GM19099 (cell line): Measurements from ENCODE around the gene FAM193A.

Source experiments
- POLR2A ChIP-seq: IDR thresholded peaks from 3 replicates; pipeline ENCODE4 v1.6.1; 2011; ENCODE audit warnings: low read depth; ENCODE audit not compliant: insufficient read length; ENCODE audit errors: extremely low read depth

FAM193A gene

GRCh38 chr4:2712261-2712842 is 175.9 kb downstream of the FAM193A start:
- no peak for TF ChIP-seq POLR2A

GRCh38 chr4:2713337-2713736 is 176.9 kb downstream of the FAM193A start:
- no peak for TF ChIP-seq POLR2A

GRCh38 chr4:2714061-2714770 is 177.8 kb downstream of the FAM193A start:
- TF ChIP-seq POLR2A = no peak

GRCh38 chr4:2714918-2715317 is 178.5 kb downstream of the FAM193A start:
- no peak for TF ChIP-seq POLR2A

GRCh38 chr4:2715426-2715825 is 179.0 kb downstream of the FAM193A start:
- TF ChIP-seq POLR2A = no peak

GRCh38 chr4:2716236-2716635 is 179.8 kb downstream of the FAM193A start:
- no peak for TF ChIP-seq POLR2A

- TF ChIP-seq POLR2A = no peak
Measured at GRCh38 chr4:2721586-2721985, 185.1 kb downstream of the FAM193A start.

- no peak for TF ChIP-seq POLR2A
Measured at GRCh38 chr4:2722033-2722432, 185.6 kb downstream of the FAM193A start.

- TF ChIP-seq POLR2A = no peak
Measured at GRCh38 chr4:2723751-2724150, 187.3 kb downstream of the FAM193A start.

- TF ChIP-seq POLR2A = no peak
Measured at GRCh38 chr4:2725380-2725779, 188.9 kb downstream of the FAM193A start.

- TF ChIP-seq POLR2A = no peak
Measured at GRCh38 chr4:2728221-2728620, 191.8 kb downstream of the FAM193A start.

- TF ChIP-seq POLR2A = no peak
Measured at GRCh38 chr4:2728806-2729532, 192.5 kb downstream of the FAM193A start.

GRCh38 chr4:2729533-2729875 is 193.1 kb downstream of the FAM193A start:
- no peak for TF ChIP-seq POLR2A

GRCh38 chr4:2731907-2732317 is 195.5 kb downstream of the FAM193A start:
- TF ChIP-seq POLR2A = no peak

GRCh38 chr4:2732526-2732925 is 196.1 kb downstream of the FAM193A start:
- TF ChIP-seq POLR2A = no peak
